HG02938 (cell line): ENCODE measurements around the gene TTC32.

ENCODE experiments used
- ATAC-seq: cut with Tn5 transposase; IDR thresholded peaks from one replicate; pipeline ENCODE4 v1.9.1; 2021; ENCODE audit warnings: mild to moderate bottlenecking, moderate library complexity; ENCODE audit not compliant: unreplicated experiment

The TTC32 gene

GRCh38 chr2:19854596-19855541, 46.9 kb downstream of the TTC32 start:
- no peak for ATAC-seq

DNA sequence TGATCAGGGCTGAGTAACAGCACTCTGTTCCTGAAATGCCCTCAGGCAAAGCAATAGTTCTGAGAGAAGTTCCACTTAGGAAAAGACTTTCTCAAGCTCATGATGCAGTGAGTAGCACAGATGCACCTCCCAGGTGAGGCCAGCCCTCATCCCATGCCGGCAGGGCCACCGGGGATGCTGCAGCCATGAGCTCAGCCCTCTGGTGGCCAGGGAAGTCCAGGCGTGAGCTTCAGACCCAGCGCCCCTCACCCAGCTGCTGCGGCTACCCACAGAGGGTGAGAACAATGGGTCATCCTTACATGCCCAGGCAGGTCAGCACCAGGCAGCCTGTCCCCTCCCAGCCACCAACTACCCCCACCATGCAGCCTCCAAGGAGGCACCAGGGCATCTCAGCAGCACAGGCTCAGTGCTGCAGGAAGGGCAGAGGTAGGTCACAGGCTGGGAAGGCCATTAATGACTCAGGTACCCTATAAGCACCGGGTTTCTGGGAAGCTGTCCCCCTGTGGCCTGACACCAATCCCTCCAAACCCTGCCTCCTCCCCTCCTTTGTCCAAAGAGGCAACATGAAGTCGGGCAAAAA, 50.6 kb downstream of the TTC32 start:
- ATAC-seq = no peak

GRCh38 chr2:19850056-19851050, 51.4 kb downstream of the TTC32 start:
- ATAC-seq = no peak

DNA sequence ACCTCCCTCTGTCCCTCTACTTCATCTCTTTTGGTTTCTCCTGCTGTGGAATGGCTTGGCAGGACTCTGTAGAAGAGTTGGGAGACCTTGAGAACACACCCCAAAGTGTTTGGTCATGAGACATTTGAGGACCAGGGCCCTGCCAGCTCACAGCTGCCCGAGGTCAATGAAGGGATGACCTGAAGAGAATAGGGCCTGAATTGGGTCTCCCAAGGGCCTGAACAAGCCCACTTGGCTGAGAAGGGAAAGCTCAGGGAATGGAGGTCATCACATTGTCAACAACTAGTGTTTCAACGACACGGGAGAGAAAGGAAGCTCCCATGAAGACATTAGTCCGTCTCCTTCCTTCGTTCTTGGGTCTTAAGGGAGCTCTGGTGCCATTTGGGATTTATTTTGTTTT, 52.8 kb downstream of the TTC32 start:
- no peak for ATAC-seq

- no peak for ATAC-seq
Measured at GRCh38 chr2:19848029-19848750, 53.6 kb downstream of the TTC32 start.

DNA sequence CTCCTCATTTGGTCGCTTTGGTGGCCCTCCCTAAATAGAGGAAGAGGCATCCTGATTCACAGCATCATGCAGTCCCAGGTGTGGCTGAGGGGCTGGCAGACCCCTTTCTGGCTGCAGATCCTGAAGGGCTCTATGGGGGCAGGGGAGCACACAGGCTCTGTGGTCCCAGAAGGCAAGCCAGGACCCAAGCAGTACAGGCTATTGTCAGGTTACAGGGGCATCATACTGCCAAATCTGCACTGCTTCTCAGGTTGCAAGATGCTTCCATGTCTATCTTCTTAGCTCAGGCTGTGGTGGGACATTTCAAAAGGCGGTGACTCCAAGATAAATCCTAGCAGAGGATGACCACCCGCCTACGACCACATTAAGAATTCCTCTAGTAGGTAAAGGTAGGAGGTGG, 54.3 kb downstream of the TTC32 start:
- ATAC-seq = no peak
